HG02759 (cell line): Measurements from ENCODE around the gene ADSS2.

Experiments used
- ATAC-seq: cut with Tn5 transposase; IDR thresholded peaks from one replicate; pipeline ENCODE4 v1.9.1; 2021; ENCODE audit warnings: mild to moderate bottlenecking, moderate library complexity; ENCODE audit not compliant: unreplicated experiment

Gene ADSS2

DNA sequence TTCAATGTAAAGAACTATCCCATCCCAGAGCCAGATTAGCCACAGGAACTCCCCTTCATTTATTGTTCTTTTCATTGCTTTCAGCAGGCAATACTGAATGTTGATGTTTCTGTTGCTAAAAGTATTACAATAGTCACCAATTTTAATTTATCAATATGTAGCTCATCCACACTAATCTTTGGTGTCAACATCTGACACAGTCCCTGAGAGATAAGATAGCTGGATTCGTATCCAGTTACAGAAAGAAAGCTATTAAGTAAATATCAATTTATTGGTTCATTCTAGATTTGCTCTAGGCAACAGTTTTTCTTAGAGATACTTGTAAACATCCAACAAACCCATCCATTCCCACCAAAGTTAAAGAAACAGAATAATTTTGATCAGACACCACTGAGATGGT, 4.7 kb downstream of the ADSS2 start:
- no peak for ATAC-seq

DNA sequence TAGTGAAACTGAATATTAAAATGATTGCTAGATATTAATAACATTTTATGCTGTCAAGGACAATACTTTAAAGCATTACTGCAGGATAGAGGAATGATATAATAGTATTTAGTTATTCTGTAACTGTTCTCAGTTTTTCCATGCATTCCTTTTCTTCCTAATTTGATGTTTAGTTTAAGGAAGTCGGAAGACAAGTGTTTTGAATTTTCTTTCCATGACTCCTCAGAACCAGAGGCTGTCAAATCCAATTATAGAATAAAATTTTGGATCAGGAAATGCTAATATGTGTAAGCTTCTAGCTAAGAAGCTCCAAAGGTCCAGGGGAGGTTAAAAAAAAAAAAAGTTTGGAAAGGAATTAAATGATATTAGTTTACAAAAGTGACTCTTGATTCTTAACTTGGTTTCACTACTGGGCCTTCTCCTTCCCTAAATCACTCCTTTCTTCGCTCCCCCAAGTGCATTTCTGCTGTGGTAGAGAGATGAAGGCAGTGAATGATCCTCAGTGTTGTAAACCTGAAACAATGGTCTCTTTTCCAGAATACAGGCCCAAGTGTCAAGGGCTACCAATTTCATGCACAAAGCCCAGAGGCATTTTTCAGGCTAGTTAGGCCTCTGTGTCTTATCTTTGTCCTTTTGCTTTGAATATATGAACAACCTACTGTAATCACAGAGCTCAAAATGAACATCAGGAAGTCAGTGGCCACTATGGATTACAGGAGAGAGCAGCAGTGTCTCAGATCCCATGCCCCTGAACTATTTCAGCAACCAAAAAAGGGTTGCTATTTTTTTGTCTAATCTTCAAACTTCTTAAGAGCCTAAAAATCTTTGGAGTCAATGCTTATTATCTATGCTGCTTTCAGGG, 6.2 kb downstream of the ADSS2 start:
- ATAC-seq, result no peak

DNA sequence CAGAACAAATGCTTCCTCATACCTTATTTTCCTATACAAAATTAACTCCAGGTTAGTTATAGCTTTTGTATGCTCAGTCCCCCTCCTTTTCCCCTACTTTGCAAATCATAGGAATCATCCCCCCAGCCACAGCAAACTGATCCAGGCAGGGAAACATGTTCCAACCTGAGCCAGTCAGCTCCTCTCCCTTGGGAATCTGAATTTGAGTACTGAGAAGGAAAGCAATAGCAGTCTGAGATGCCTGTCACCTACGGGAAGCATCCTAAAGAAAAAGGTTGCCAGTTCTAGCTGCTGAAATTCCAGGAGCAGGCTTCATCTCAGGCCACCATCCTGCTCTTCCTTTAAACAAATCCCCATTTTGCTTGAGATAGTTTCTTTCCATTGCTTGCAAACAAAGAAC, 6.9 kb downstream of the ADSS2 start:
- ATAC-seq, result no peak

DNA sequence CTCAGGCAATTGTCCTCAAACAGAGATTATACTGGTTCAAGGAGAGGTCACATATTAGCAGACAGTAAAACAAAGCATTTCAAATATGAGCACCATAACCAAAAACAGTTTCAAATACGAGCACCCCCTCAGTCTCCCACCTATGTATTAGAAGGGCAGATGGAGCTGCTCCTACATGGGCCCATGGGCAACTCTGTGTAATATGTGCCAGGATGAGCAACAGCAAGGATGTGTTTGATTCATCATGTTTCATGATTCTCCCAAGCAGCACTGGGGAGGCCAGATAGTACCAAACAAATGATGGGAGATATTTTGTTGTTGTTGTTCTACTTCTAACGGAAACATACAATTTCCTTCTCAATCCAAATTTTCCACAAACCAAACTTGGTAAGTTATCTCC, 8.9 kb downstream of the ADSS2 start:
- ATAC-seq, result no peak

DNA sequence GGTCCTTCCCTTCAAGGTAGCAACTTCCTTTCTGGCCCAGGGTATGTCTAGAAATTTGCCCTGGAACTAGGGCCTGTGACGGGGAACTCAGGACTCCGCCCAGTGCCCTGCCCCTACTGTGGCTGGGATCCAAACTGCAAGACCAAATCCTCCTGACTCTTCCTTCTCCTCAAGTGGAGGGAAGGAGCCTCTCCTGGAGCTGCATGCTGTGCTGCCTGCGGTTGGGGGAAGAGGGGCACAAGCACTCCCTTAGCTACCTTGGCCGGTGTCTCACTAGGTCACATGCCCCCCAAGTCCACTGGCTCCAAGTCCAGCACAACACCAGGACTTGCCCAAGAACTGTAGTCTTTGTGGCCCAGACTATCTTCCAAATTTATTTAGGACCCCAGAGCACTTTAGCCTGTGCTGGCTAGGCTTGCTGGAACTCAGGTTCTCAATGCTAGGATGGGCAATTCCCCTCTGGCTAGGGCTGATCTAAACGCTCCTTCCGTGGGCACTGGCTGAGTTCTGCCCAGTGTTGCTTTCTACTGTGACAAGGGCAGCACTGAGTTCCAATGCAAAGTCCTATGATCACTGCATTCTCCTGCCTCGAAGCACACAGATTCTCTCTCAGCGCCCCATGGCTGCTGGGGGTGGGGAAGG, 12.2 kb downstream of the ADSS2 start:
- no peak for ATAC-seq

DNA sequence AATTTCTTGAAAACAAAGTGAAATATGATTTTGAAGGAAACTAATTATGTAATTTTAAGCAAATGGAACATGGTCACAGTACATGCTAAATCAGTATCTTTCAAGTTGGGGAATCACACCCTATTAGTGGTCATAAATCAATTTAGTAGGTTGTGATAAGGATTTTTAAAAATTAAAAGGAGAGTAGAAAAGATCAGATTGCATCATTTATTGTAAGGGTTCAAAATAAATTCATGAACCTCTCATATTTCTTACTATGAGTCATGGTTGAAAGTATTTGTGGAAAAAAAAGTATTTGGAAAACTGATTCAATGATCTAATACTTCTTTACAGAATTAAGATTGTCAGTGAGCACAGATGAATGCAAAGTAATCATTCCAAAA, 14.6 kb downstream of the ADSS2 start:
- no peak for ATAC-seq

DNA sequence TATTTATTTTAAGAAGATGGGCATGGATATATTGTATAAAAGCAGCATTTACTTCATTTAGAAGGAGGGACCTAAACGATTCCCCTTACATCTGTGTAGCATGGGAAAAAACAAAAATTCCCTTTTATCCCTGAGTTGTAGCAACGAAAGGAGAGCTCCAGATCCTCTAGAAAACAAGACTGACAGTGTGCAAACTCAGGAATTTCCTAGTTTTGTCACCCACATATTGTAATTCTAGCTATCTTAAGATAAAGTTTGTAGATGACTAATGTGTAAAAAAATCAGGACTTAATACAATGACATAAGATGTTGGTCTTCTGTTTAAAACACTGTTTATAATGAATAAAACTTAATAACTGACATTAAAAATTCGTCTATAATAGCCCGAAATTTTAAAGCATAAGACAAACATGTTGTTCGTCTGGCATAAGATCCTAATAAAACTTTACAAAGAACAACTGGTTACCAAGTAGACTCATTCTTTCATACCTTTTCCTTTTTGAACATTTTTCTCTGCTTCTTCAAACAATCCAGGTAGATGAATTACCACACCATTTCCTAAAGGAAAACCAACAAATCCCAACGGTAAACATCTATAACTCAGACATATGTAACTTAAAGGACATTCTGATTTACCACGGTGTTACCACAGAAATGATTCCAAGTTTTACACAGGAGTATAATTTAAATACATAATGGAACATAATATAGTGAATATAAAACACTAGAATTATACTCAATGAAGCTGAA, 15.2 kb downstream of the ADSS2 start:
- no peak for ATAC-seq

DNA sequence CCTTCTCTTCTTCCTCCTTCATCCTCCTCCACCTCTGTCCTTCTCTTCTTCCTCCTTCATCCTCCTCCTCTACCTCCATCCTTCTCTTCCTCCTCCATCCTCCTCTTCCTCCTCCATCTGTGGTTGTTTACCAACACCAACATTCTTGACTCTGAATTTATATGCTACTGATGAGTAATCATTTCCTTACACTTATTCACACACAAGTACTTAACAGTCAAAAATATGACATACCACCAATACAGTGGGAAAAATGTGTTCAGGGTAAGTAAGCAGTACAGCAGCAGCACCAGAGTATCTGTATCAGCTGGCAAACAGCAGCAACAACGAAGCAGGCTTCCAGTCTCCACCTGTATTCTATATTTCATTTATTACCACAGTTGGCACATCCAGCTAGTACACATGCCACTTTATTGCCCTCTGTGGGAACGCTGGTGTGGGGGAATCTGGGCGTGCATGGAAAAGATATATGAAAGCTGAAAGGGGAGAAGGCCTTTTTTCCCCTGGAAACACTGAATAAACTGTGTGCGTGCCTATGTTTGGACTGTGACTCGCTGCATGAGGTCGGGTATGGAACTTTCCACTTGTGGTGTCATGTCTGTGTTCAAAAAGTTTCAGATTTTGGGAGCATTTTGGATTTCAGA, 16.0 kb downstream of the ADSS2 start:
- no peak for ATAC-seq

DNA sequence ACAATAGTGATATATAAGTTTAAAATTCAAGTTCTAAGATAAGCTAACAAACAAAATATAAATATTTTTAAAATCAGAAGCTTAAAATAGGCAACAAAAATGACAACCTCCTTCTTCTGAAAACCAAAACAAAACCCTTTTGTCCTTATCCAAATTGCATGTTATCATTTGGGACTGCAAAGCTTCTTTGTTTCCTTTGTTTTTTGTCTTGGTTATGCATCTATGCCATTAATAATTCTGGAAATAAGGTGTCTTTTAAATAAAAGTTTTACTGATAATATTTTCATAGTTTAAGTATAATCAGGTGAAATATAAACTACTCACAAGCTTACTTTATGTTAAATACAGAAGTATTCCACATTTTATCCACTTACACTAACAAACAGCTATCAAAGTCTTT, 20.5 kb downstream of the ADSS2 start:
- no peak for ATAC-seq

DNA sequence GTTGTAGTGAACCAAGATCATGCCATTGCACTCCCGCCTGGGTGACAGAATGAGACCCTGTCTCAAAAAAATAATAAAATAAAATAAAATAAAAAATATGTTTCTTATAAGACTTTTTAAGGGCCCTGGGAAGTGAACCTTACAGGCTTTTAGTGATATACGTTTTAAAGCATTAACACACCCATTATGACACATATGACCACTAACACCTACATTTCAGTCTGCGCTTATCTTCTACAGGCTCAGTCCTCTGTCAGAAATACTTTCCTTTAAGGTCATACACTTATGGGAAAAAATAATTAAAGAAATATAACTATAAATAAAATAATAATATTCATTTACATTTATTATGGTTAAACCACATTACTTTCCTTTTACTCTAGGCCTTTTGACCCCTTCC, 21.9 kb downstream of the ADSS2 start:
- ATAC-seq, result no peak

DNA sequence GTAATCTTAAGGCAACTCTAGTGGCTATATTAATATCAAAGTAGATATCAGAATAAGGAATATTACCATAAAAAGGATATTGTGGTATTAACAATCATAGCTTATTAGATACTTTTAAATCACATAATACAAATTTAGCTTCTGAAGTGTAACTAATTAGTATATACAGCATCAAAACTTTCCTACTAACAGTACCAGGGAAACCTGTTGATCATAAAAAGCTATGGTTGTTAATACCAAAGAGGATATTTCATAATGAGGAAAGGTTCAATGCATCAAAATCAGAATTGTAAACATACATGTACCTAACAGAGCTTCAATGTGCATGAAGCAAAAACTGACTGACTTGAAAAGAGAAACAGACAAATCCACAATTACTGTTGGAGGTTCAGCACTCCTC, 24.1 kb downstream of the ADSS2 start:
- ATAC-seq, result no peak

DNA sequence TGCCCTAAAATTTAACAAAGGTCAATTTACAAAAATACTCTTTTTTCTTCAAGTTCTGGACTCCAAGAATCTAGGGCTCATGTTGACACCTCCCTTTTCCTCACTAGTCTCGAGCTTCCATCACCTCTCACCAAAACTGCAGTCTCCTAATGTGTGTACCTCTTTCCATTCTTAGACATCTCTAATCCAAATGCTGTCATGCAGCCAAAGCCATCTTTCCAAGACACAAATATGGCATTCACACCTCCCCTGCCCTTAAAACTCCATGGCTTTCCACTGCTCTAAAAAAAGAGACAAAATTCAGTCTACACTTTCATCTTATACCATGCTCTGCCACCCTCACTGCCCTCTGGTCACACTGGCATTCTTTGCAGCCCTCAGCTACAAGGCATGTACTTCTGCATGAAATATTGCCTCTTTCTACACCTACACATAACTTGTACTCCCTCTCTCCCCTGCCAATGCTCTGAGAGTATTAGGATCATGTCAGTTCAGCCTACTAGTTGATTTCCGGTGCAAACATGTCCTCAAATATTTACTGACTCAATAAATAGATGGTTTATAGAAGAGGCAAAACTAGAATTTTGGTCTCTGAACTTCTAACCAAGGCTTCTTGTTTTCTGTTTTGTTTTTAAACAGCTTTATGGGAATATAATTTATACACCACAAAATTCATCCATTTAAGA, 26.9 kb downstream of the ADSS2 start:
- no peak for ATAC-seq

DNA sequence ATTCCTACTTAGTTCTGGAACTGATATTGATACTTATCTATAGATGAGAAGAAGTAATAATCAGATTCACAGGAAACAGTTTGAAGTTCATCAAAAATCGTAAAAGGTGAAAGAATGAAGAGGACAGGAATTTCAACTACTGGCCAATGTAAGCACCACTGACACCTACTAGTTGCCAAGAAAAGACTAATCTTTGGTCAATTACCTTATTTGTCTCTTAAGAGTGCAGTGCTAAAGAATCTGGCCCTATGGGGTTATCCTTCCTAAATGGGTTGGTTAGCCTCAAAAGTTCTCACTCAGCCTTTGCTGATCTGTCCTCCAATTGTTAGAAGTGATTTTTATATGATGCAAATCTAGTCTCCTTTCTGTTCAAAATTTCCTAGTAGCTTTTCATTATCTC, 29.5 kb downstream of the ADSS2 start:
- ATAC-seq, result no peak

DNA sequence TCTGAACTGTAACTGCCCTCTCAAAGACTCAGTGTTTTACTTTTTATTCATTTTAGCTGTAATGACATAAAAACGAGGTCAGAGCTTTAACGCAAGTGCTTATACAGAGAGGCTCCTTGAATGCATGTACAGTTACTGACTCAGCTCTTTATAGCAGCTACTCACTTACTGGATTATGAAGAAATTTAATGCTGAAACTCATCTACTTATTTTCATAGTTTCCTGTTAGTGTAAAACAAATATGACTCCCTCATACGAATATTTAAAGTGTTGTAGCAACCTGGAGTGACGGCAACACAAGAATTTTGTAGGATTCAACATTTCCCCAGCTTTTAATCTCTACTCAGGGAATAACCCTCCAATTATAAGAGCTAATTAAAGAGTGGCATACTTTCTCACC, 32.7 kb downstream of the ADSS2 start:
- no peak for ATAC-seq

DNA sequence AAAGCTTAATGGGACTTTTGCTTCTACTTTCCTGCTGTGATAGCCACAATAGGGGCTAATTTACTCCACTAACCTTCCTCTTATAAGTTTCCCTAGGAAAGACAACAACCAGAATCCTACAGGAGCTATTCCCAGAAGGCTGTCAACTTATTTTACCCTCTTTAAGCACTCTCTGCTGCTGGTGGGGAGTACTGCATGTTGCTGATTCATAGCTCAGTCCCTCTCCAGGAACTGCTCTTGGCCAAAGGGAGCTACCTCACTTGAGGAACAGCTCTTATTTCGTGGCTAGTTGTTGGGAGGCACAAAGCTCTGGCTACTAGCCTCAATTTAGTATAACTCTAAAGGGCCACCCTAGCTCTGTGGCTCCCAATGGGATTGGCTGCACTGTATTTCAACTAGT, 37.2 kb downstream of the ADSS2 start:
- no peak for ATAC-seq

DNA sequence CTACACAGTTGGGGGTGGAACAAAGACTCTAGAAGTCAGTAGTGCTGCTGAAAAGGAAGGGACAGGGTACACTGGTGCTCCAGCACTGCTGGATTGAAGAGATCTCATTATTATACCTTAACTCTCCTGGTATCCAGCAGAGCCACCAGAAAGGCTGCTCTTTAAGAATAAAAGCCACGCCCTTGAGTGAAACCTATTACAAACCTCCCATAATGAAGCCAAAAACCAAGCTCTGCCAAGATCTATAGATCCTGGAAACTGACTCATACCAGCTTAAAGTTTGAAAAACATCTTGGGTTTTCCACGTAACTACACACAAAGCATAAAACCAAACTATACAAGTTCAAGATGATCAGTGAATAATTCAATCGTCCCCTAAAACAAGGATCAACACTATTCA, 38.0 kb downstream of the ADSS2 start:
- no peak for ATAC-seq

DNA sequence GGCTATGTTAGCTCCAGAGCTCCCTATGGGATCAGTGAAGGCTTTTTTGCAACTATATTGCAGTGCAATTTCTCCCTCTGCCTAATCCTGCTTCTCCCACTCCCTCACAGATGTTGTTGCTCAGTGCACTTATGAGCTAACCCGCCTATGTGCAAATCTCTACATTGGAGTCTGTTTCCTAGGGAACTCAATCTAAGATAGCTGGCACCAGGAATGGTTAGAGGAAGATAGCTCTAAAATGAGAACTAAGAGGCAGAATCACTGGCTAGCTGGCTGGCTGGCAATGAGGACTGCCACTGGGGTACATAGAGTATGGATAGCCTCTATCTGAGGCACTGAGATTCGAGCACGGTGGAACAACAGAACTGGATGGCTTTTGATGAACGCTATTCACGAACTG, 39.5 kb downstream of the ADSS2 start:
- no peak for ATAC-seq

DNA sequence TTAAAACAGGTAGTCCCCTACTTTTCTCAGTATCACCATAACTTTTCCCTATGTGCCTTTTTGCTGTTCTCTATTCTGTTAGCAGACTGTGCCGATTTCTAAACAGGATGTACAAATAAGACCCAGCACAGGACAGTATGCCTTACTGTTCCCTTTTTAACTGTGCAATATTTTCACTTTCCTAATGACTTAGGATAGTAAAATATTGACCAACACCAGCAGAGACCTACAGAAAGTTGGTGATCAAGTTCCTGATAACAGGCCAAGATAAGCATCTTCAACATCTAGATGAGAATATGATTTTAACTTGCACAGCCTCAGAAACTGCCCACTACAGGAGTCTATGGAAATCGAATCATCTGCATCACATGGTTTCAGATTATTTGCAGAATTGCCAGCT, 42.0 kb downstream of the ADSS2 start:
- ATAC-seq, result peak; percentile 86

DNA sequence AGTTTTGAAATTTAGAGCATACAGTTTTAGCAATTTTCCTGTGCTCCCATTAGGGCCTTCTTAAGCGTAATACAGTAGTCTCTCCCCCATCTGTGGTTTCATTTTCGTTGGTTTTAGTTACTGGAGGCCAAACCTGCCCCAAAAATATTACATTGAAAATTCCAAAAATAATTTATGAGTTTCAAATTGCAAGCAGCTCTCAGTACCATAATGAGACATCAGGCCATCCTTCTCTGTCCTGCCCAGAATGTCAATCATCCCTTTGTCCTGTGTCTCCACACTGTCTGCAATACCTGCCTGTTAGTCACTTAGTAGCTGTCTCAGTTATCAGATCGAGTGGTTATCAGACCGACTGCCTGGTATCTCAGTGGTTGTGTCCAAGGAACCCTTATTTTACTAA, 45.4 kb downstream of the ADSS2 start:
- ATAC-seq, result peak; percentile 83

DNA sequence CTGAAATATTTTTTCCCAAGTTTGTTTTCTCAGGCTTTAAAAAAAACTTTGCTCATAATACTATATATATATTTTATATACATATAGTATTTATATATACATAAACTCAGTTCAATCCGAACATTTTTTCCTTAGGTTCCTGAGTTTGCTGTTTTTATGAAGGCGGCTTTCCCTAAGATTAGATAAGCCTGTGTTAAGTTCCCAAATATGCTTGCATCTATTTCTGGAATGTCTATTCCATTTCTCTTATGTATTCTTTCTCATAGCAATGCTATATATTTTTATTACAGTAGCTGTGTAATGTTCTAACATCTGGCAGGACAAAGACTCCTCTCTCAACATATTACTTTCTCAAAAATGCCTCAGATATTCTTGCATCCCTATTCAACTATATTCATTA, 45.9 kb downstream of the ADSS2 start:
- ATAC-seq, result no peak

DNA sequence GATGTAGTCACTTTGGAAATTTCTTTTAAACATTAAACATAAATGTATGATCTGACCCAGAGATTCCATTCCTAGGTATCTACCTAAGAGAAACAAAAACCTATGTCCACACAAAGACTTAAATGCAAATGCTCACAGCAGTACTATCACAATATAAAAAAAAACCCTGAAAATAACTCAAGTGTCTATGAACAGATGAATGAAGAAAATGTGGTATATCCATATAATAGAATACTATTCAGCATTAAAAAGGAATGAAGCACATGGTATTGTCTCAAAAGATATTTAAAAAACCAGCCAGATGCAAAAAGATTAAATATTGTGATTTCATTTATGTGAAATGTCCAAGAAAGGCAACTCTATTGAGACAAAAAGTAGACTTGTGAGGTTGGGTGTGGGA, 48.3 kb downstream of the ADSS2 start:
- ATAC-seq, result no peak
